Stimulated activated CD8-positive, alpha-beta memory T cell treated with anti-CD3 and anti-CD28 coated beads, Interleukin-12 subunit alpha, Interleukin-12 subunit beta, amount 100 ng/mL, for 1 hour (primary cell): Measurements from ENCODE around the gene RABGAP1L.
"Not testable (repeated sequence)": the region's sequence is repeated elsewhere in the genome, so short reads cannot be mapped to it uniquely, and the experiment has no call there.

ENCODE experiments used
- DNase-seq: peaks from one replicate; pipeline ENCODE4 v3.0.0-alpha.2; 2020; ENCODE audit warnings: low read depth

Gene RABGAP1L

GRCh38 chr1:174448531-174448883, 289.2 kb downstream of the RABGAP1L start:
- DNase-seq, result no peak

DNA sequence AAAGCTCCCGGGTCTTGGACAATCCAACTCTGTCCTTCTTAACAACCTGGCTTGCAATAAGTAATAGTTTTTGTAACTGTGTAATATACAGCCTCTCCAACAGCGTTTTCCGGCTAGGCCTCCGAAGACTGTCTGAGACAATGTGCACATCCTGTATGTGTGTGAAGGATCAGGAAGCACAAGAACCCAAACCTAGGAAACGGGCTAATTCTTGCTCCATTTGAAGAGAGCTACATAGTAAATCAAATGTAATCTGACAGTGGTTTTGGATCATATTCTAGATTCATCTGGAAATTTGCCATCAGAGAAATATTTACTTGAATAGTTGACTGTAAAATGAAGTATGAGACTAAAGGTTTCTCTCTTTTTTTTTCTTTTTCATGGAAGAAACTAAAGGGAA, 289.7 kb downstream of the RABGAP1L start:
- DNase-seq, result no peak

- no peak for DNase-seq
Measured at GRCh38 chr1:174451408-174451807, 292.1 kb downstream of the RABGAP1L start.

- DNase-seq, result no peak
Measured at GRCh38 chr1:174465855-174466254, 306.5 kb downstream of the RABGAP1L start.

GRCh38 chr1:174466607-174467006, 307.3 kb downstream of the RABGAP1L start:
- no peak for DNase-seq

- no peak for DNase-seq
Measured at GRCh38 chr1:174469052-174469451, 309.7 kb downstream of the RABGAP1L start.

- DNase-seq, result no peak
Measured at GRCh38 chr1:174469687-174470086, 310.4 kb downstream of the RABGAP1L start.

DNA sequence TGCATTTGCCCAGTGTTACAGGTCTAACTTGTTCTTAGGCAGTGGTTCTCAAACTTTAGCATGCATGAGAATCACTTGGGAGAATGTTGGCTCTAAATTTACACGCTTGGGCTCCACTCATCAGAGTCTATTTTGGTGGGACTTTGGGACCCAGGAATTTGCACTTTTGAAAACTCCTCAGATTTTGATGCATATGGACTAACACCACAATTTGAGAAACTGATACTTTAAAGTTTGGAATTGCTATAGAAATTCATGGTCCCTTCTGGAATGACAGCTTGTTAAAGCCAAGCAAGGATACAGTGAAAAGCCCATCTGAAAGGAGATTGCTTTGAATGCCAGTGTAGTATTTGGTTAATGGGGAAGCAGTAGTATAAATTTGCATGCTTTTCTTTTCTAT, 320.0 kb downstream of the RABGAP1L start:
- no peak for DNase-seq

GRCh38 chr1:174480324-174480723, 321.0 kb downstream of the RABGAP1L start:
- no peak for DNase-seq

- no peak for DNase-seq
Measured at GRCh38 chr1:174491606-174492005, 332.3 kb downstream of the RABGAP1L start.

GRCh38 chr1:174497478-174497877, 338.2 kb downstream of the RABGAP1L start:
- no peak for DNase-seq

DNA sequence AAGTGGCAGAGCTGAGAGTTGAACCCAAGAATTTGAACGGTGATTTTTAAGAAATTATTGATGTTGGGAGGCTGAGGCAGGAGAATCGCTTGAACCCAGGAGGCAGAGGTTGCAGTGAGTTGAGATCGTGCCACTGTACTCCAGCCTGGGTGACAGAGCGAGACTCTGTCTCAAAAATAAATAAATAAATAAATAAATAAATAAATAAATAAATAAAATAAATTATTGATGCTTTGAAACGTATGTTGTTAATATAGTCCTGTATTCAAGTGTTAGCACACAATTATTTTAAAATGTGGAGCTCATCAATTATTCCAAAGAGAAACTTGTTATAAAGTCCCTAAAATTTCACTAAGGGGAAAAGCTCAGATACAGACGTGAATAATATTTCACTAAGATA, 357.4 kb downstream of the RABGAP1L start:
- DNase-seq, result not testable (repeated sequence)

DNA sequence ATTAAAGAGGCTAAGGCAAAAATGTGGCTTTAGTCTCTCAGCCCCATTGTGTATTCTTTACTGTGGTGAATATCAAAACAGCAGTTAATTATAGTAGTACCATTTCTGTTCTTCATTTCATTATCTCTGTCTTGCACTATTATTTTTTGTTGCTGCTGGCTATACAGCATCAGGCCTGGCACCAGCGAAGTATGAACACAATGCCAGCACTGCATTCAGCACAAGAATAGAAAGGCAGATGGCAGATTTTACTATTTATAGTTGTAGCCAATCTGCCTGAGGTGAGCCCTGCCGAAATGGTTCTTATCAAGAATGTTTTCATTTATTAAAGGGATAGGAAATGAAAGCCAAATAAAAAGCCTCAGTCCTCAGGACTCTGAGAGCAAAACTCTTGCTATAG, 360.5 kb downstream of the RABGAP1L start:
- no peak for DNase-seq

DNA sequence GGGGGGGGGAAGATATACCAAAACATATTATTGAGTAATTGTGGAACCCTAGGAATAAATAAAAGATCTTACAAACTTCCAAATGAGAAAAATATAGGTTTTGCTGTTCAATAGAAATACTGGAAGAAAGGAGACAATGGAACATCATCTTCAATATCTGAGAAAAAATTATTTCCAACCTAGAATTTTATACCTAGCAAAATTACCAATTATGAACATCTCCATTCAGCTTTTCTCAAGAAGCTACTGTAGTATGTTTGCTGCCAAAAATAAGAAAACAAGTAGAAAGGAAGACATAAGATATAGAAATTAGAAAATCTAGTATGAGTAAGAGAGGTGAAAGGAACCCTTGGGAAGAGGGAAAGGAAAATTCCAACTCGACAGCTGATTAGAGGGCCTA, 372.4 kb downstream of the RABGAP1L start:
- DNase-seq, result no peak

DNA sequence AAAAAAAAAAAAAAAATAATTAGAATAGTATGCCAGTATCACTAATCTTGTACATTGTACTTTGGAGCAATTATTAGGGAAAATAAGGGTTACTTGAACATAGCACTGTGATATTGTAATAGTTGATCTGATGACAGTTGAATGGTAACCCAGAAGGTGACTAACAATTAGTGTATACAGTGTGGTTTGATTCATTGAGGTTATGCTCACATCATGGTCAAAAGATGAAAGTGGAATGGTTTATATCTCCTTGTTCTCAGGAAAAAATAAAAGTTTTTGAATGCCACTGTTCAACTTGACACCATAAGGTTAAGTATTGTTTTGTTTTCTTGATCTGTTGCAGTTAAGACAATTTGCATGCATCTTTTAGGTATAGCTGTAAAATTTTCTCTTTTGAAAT, 375.5 kb downstream of the RABGAP1L start:
- DNase-seq, result no peak

DNA sequence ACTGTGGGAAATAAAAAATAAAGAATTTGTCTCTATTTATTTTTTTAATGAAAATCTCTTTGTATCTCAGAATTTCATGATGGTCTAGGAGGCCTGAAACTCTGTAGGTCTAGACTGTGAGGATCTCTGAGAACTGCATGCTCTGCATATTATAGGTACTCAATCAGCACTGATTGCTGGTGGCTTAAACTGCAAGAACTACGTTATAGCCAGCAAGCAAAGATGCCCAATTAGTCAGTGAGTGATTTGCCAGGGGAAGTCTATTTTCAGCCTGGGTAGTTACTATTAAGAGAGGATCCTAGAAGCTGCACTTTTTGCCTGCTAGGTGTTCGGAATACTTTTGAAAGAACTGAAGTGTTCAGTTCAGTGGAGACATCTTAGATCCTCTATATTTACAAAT, 375.9 kb downstream of the RABGAP1L start:
- DNase-seq, result no peak

- not testable (repeated sequence) for DNase-seq
Measured at GRCh38 chr1:174543421-174543820, 384.1 kb downstream of the RABGAP1L start.

DNA sequence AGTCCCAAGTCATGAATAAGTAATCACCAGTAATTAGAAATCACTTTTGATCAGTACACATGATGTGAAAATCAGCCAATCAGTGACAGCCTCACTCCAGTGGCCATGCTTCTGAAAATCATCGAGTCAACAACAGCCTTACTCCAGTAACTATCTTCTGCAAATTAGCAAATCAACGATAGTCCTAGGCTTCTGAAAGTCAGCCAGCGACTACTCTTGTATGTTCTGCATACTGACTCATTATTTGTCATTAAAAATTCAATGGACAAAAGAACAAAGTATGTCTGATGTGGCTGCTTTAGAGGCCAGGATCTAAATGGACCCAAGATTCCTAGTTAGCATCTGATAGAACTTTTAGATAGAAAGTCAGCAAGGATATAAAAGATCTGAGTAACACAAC, 391.0 kb downstream of the RABGAP1L start:
- no peak for DNase-seq

- DNase-seq, result no peak
Measured at GRCh38 chr1:174556392-174556791, 397.1 kb downstream of the RABGAP1L start.

- no peak for DNase-seq
Measured at GRCh38 chr1:174568551-174568950, 409.2 kb downstream of the RABGAP1L start.

DNA sequence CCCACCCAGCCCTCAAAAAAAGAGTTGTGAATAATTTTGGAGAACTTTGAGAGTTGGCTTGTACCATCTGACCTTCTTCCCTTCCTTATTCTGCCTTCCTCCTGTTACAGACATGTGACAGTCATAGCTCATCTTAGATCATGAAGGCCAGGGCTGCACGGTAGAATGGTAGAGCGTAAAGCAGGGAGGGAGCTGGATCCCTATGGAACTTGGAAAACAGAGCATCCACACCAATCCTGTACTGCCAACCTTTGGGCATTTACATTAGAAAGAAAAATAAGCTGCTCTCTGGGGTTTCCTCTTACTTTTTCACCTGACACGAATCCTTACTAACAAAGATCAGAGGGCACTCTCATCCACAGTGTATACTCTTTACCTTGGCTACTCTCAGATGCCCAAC, 409.9 kb downstream of the RABGAP1L start:
- DNase-seq, result no peak

GRCh38 chr1:174572771-174573170, 413.5 kb downstream of the RABGAP1L start:
- DNase-seq, result no peak

- DNase-seq, result not testable (repeated sequence)
Measured at GRCh38 chr1:174576120-174576519, 416.8 kb downstream of the RABGAP1L start.

GRCh38 chr1:174577681-174578080, 418.4 kb downstream of the RABGAP1L start:
- no peak for DNase-seq

GRCh38 chr1:174580801-174581200, 421.5 kb downstream of the RABGAP1L start:
- DNase-seq, result no peak
